DOHH2 (cell line): Measurements from ENCODE around the gene C6orf136.

Experiments used
- EZH2phosphoT487 ChIP-seq: fragments of 200-600 bp; sonication (generic); IDR thresholded peaks from 2 replicates; pipeline ENCODE4 v1.6.1; 2017; ENCODE audit warnings: borderline replicate concordance, mild to moderate bottlenecking, antibody characterized with exemption, low read length, moderate library complexity, mixed read lengths
- TF ChIP-seq, protein P1 (sequence below): fragments of 200-600 bp; sonication (generic); IDR thresholded peaks from one replicate; pipeline ENCODE4 v1.5.1; 2014; ENCODE audit warnings: antibody characterized with exemption, mild to moderate bottlenecking, low read depth, low read length; ENCODE audit not compliant: poor library complexity, severe bottlenecking

DNA sequence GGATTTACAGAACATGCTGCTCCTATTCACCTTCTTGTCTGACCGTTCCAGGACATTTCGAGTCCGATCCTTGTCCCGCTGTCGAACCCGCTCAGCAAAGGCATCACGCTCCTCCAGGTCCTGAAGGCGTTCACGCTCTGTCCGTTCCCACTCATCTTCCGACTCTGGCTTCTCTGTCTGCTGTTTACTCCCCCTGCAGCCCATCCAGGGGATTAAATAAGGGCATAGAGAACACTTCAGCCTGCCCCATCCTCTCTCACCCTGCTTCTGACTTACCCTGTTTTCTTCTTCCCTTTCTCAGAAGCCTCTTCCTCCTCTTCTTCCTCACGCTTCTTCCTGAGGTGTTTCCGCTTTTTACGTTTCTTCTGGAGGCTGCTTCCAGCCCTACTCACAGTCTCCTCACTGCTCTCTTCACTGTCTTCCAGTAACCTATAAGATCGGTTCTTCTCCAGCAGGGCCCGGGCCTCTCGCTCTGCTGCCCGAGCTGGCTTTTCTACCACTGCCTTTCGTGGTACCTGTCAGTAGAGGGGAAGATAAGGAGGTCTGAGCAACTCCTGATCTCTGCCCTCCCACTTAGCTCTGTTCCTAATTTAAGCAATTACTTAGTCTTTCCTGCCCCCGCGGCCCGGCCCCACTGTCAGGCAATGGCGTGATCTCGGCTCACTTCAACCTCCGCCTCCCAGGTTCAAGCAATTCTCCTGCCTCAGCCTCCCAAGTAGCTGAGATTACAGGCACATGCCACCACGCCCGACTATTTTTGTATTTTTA lies 24.0 kb downstream of the C6orf136 start:
- TF ChIP-seq, protein P1, sequence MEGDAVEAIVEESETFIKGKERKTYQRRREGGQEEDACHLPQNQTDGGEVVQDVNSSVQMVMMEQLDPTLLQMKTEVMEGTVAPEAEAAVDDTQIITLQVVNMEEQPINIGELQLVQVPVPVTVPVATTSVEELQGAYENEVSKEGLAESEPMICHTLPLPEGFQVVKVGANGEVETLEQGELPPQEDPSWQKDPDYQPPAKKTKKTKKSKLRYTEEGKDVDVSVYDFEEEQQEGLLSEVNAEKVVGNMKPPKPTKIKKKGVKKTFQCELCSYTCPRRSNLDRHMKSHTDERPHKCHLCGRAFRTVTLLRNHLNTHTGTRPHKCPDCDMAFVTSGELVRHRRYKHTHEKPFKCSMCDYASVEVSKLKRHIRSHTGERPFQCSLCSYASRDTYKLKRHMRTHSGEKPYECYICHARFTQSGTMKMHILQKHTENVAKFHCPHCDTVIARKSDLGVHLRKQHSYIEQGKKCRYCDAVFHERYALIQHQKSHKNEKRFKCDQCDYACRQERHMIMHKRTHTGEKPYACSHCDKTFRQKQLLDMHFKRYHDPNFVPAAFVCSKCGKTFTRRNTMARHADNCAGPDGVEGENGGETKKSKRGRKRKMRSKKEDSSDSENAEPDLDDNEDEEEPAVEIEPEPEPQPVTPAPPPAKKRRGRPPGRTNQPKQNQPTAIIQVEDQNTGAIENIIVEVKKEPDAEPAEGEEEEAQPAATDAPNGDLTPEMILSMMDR: peak; percentile 28
- no peak for TF ChIP-seq EZH2phosphoT487
